Subcutaneous adipose tissue (tissue), 4 donors: ENCODE results near the gene UCK1. TPM values are rescaled to one million over a fixed set of nuclear protein-coding genes. Genes with fewer than 3 reads are reported as not detected.

ENCODE experiments used
- CTCF ChIP-seq: fragments of 450-650 bp; IDR thresholded peaks from one replicate; pipeline ENCODE4 v1.5.1; 2016; ENCODE audit warnings: low read depth, mild to moderate bottlenecking, control low read depth, antibody characterized with exemption, moderate library complexity
- total RNA-seq, 4 donors: library from RNA; depleted of rRNA; stranded (reverse); fragments of >200 nt; gene quantifications; one replicate each; pipeline ENCODE4 v1.1.0, GENCODE V29; 2016

The UCK1 gene
- total RNA-seq, 4 donors from 2014 or later, result 21.2 to 42.9 (median 39.3) TPM

GRCh38 chr9:131495785-131496184 lies 35.3 kb downstream of the UCK1 start:
- no peak for TF ChIP-seq CTCF

DNA sequence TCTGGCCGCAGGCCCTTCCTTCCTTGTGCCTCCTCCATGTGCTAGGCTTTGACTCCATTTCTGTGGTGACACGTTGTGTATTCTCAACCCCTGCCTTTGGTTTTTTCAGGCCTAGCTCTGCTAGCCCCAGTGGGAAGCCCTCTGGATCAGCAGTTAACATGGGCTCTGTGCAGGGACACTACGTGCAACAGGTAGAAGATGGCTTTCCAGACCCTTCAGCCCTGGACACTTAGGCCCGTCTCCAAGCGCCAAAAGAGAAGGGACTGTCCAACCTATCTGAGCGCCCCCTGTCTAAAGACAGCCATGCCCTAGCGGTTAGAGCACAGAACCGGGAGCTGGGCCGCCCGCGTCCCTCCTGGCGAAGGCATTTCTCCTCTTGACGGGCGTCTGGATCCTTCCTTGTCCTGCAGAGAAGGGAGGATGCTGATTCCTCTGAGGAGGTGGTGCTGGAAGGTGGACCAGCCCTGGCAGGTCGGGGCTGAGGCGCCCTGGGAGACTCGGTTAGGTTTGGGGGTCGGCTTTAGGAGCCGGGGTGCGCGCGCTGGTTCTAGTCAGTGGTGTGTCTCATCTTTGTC lies 36.7 kb downstream of the UCK1 start:
- TF ChIP-seq CTCF, result no peak

- no peak for TF ChIP-seq CTCF
These were observed 39.0 kb downstream of the UCK1 start for GRCh38 chr9:131492070-131492469.

GRCh38 chr9:131491001-131491710 lies 39.9 kb downstream of the UCK1 start:
- no peak for TF ChIP-seq CTCF

GRCh38 chr9:131490514-131490913 lies 40.5 kb downstream of the UCK1 start:
- TF ChIP-seq CTCF, result no peak

DNA sequence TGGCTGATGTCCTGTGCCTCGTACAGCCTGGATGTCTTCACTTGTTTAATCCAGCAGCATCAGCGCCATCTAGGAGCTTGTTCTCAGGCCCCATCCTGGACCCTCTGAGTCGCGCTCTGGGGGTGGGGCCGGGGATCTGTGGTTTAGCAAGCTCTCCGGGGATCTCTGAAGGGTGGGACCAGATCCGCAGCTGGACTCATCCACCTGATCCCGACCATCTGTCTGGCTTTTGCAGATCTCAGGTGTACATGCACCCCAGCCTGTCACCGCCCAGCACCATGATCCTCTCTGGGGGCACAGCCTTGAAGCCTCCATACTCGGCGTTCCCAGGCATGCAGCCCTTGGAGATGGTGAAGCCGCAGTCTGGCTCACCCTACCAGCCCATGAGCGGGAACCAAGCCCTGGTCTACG lies 43.4 kb downstream of the UCK1 start:
- TF ChIP-seq CTCF, result no peak

- no peak for TF ChIP-seq CTCF
These were observed 44.1 kb downstream of the UCK1 start for GRCh38 chr9:131487001-131487400.
